DLD1 (cell line): ENCODE data around the gene MCUR1.
"Not testable (repeated sequence)": the region's sequence is repeated elsewhere in the genome, so short reads cannot be mapped to it uniquely, and the experiment has no call there.

Experiments used
- in situ Hi-C: cut with HindIII; loops from 2 replicates; pipeline ENCODE4 v1.10.0; 2017; ENCODE audit warnings: low sequenced_read_pairs

MCUR1 gene

GRCh38 chr6:13829419-13829818, 15.1 kb upstream of the MCUR1 start:
- in situ Hi-C loops = not testable (repeated sequence)

- in situ Hi-C loops = not testable (repeated sequence)
These were observed 14.4 kb upstream of the MCUR1 start for GRCh38 chr6:13828656-13829301.

- in situ Hi-C loops = no loop called here
These were observed 12.7 kb upstream of the MCUR1 start for GRCh38 chr6:13827032-13827431.

GRCh38 chr6:13825871-13826270, 11.5 kb upstream of the MCUR1 start:
- in situ Hi-C loops = no loop called here

- in situ Hi-C loops = no loop called here
These were observed 4.0 kb upstream of the MCUR1 start for GRCh38 chr6:13818341-13818740.

GRCh38 chr6:13814938-13815575, 700 bp upstream of the MCUR1 start:
- in situ Hi-C loops = no loop called here

- in situ Hi-C loops = no loop called here
These were observed 659 bp downstream of the MCUR1 start for GRCh38 chr6:13813621-13814175.

- in situ Hi-C loops = no loop called here
These were observed 1.3 kb downstream of the MCUR1 start for GRCh38 chr6:13813026-13813425.

GRCh38 chr6:13812359-13812642, 2.1 kb downstream of the MCUR1 start:
- in situ Hi-C loops = no loop called here

GRCh38 chr6:13811627-13812358, 2.6 kb downstream of the MCUR1 start:
- in situ Hi-C loops = no loop called here

GRCh38 chr6:13810688-13811446, 3.5 kb downstream of the MCUR1 start:
- in situ Hi-C loops = no loop called here

- in situ Hi-C loops = no loop called here
These were observed 5.6 kb downstream of the MCUR1 start for GRCh38 chr6:13808801-13809200.

- in situ Hi-C loops = no loop called here
These were observed 6.7 kb downstream of the MCUR1 start for GRCh38 chr6:13807696-13808095.

- in situ Hi-C loops = no loop called here
These were observed 10.8 kb downstream of the MCUR1 start for GRCh38 chr6:13803581-13803980.

- in situ Hi-C loops = no loop called here
These were observed 13.7 kb downstream of the MCUR1 start for GRCh38 chr6:13800615-13801014.

- in situ Hi-C loops = no loop called here
These were observed 17.6 kb downstream of the MCUR1 start for GRCh38 chr6:13796781-13797180.

- in situ Hi-C loops = no loop called here
These were observed 19.2 kb downstream of the MCUR1 start for GRCh38 chr6:13795041-13795750.

- in situ Hi-C loops = no loop called here
These were observed 20.2 kb downstream of the MCUR1 start for GRCh38 chr6:13794184-13794583.

- in situ Hi-C loops = no loop called here
These were observed 24.6 kb downstream of the MCUR1 start for GRCh38 chr6:13789746-13790145.

- in situ Hi-C loops = no loop called here
These were observed 25.5 kb downstream of the MCUR1 start for GRCh38 chr6:13788820-13789219.

- in situ Hi-C loops = no loop called here
These were observed 27.2 kb downstream of the MCUR1 start for GRCh38 chr6:13787137-13787536.
